Activated naive CD4-positive, alpha-beta T cell treated with Interleukin-2 at 50 U/mL for 16 hours (primary cell): ENCODE results near the gene OR51I1.

Experiments used
- DNase-seq: peaks from one replicate; pipeline ENCODE4 v3.0.0-alpha.2; 2020

The OR51I1 gene, protein sequence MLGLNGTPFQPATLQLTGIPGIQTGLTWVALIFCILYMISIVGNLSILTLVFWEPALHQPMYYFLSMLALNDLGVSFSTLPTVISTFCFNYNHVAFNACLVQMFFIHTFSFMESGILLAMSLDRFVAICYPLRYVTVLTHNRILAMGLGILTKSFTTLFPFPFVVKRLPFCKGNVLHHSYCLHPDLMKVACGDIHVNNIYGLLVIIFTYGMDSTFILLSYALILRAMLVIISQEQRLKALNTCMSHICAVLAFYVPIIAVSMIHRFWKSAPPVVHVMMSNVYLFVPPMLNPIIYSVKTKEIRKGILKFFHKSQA

DNA sequence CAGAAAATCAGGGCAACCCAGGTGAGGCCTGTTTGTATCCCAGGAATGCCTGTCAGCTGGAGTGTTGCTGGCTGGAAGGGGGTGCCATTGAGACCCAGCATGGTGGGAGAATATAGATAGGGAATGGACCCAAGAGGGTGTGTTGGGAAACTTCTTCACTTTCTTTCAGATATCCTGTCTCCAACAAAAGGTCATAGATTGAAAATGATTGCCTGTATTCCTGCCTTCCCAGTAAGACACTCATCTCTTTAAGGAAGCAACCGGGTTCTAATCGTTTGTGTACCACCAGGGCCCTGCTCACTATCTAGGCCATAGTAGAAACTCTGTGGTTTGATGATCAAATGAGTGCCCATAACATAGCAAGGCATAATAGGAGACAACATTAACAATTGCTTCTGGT, at the start of gene OR51I1:
Gene OR51I1, minus strand, starts transcription at position 101 of the 400 bp plus-strand sequence. Its CDS starts 0 bp downstream, at position 101.
- DNase-seq: no peak

DNA sequence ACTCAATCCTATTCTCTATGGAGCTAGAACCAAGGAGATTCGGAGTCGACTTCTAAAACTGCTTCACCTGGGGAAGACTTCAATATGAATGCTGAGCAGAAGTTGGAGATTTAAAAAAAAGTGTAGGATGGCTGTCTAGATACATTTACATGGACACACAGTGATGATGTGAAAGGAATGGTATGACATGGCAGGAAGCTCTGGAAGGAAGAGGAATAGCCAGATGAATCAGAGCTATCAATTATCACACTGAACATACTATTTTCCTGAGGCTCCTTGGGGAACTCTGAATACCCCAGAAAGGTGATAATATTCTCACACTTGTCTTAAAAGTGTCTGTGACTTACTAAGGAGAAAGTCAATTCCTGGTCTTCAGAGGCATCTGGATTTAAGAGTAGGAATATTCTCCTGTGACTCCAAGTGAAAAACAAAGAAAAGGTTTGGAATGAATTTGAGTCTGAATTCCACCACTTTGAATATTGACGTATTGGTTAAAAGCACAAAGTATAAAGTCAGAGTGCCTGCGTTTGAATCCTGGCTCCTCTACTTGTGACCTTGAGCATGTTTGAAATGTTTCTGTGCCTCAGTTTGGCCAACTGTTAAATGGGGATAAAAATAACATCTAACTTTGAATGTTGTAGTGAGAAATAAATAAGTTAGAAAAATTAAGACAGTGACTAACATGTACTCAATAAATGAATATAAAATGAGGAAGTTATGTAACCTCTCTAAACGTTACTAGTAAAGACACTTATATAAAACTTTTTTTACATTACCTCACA, 48.5 kb upstream of the OR51I1 start:
- DNase-seq: no peak

DNA sequence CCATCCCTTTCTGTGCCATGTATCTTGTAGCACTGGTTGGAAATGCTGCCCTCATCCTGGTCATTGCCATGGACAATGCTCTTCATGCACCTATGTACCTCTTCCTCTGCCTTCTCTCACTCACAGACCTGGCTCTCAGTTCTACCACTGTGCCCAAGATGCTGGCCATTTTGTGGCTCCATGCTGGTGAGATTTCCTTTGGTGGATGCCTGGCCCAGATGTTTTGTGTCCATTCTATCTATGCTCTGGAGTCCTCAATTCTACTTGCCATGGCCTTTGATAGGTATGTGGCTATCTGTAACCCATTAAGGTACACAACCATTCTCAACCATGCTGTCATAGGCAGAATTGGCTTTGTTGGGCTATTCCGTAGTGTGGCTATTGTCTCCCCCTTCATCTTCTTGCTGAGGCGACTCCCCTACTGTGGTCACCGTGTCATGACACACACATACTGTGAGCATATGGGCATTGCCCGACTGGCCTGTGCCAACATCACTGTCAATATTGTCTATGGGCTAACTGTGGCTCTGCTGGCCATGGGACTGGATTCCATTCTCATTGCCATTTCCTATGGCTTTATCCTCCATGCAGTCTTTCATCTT, 47.6 kb upstream of the OR51I1 start:
- DNase-seq: no peak

DNA sequence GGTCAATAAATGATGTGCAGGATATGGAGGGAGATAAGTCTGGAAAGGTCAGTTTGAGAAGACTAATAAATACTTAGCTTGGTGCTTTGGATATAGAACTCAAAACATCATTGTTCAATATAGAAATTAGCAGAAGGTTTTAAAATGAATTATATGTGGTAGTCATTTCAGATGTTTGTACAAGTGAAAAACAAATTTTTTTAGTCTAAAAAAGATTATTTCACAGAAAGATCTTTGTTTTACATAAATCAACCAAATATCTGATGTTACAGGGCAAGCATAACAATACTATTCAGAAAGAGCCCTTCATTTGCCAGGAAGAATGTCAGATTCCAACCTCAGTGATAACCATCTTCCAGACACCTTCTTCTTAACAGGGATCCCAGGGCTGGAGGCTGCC, 47.1 kb upstream of the OR51I1 start, which contains the start of gene OR52D1:
Gene OR52D1, plus strand, starts transcription at position 301 of the 400 bp plus-strand sequence. Its CDS starts 22 bp downstream, at position 323.
- DNase-seq: no peak

DNA sequence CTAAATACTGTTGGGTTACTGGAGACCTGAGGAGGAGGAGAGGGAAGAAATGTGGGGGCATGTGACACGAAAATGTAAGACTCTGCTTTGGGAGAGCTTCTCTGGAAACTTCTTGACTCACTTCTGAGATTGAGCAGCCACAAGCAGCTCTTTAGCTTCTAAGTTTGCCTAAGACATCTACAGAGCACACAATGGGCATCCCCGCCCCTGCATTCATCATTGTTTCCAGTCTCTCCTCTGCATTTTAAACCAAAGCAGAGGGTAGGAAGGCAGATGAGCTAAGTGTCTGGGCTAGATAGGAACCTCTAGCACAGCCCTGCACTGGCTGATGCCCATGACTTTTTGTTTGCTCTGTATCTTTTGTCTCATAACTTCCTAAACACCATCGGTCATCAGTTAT, 45.1 kb upstream of the OR51I1 start:
- DNase-seq: no peak

DNA sequence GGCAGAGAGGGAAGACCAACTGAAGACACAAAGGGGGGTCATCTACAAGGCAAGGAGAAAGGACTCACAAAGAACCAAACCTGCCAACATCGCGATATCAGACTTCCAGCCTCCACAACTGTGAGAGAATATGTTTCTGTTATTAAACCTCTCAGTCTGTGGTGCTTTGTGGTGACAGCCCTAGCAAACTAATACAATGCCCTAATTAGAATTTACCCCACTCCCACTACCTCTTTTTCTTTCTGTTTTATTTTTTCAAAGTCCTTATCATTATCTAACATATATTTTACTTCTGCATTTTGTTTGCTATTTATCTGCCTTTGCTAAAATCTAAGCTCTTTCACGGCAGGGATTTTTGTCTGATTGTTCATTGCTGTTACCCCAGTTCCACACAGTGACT, 44.7 kb upstream of the OR51I1 start:
- no peak for DNase-seq

DNA sequence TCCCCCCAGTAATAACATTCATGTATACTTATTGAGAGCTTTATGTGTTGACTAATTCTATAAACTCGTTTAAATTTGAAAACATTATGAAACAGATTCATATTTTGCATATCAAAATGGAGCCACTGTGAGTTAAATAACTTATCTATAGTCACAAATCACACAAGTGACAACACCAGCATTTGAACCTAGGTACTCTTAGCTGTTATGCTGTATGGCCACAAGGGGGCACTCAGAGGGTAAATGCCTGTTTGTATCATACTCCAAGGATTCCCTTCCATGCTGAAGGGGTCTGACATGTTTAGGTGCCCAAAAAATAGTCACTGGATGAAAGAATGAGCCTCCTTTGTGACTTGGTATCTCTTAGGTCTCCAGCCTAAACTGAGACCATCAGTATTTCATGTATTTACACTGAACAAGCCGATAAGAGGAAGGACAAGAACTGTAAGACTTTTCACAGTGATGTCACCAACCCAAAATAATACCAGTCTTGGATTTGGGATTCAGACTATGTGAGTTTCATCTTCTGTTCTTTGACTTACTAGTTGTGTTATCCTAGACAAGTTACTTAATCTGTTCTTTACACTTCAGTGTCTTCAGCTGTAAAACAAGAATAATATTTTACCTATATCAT, 35.0 kb upstream of the OR51I1 start:
- peak; percentile 13 for DNase-seq

DNA sequence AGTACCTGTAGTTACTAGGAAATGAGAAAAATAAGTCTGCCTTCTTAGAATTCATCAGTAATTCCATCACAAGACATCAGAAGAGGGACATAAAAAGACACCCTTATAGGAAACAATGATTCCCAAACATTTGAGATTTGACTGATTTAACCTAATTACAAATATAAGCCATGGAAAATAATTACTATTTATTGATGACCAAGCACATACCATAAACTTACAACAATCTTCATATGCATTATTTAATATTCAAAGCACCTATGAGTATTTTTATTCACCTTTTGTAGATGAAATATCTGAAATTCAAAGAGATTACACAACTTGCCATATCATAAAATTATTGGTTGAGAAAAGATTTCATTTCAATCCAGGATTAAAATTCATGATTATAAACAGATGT, 32.6 kb upstream of the OR51I1 start:
- no peak for DNase-seq

DNA sequence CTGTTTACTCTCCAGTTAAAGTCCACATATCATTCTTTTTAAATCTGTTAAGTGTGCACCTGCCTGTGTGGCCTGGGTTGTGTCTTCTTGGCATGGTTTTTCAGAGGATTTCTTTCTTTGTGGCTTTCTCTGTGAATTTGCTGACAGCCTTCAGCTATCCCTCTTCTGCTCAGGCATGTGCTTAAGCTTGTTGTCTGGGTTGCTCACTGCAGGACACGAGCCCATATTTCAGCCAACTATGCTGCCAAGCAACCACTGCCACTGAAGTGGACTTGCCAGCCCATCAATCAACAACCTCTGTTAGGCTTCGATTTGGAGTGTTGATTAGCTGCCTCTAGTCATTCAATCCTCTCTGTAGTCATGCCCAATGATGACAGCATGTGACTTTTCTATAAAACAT, 26.2 kb upstream of the OR51I1 start:
- no peak for DNase-seq

DNA sequence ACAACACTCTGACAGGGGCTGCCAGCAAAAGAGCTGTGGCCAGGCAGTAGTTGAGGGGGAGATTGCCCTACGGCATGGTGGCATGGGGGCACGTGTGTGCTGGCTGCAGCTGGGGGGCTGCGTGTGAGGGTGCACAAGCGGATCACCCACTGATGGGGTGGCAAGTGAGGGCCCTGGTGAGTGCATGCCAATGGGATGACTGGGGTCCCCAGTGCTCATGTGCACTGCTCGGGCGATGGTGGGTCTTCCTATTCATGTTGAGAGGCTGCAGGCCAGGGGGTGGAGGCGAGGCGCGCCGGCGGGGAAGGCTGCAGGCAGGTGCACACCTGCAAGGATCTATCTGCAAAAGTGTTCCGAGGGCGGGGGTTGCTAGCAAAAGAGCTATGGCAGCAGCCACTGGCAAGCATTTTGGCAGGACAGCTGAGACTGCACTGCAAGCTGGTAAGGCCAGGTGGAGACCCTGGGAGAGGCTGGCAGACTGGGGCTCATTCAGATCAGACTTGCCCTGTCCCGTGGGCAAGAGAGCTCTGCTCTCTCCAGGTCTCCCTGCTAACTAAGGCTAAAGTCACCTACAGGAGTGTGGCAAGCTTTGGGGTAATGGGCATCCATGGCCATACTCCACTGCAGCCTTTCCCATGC, 19.8 kb upstream of the OR51I1 start:
- DNase-seq: no peak

DNA sequence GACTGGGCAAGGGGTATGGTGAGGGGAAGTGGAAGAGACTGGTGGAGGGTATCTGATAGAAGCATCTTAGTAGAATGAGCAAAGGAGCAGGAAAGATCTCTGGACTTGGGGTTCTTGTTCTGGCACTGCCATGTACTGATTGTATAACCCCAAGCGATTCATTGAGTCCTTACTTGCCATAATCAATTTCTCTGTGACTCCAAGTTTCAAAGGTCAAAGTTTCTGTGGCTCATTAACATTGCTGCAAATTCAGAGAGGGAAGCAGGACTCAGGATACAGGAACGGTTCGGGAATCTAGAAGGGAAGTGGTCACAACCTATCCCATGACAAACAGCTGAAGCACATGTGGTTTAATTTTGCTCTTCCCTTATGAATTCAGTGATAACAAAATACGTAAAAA, 8.1 kb upstream of the OR51I1 start:
- DNase-seq: no peak

DNA sequence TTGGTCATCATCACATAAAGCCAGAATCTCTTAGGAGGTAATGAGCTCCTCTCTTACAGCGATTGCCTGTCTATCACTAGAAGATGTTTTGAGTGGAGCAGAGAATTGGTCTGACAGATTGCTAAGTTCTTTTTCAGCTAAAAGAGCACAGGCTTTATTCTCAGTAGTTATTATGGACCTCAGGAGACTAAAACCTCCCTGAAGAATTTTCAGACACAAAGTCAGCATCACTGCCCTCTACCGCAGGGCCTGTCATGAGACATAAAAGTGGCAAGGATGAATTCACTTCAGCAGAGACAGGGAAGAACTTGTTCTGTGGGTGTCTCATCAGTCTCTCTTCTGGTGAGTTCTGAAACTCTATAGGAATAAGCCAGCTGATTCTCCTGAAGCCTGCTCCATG, 7.7 kb upstream of the OR51I1 start, which contains the start of gene OR51I2:
Gene OR51I2, plus strand, starts transcription at position 301 of the 400 bp plus-strand sequence. CDS start 4,166 bp downstream, outside the sequence.
- DNase-seq: no peak

DNA sequence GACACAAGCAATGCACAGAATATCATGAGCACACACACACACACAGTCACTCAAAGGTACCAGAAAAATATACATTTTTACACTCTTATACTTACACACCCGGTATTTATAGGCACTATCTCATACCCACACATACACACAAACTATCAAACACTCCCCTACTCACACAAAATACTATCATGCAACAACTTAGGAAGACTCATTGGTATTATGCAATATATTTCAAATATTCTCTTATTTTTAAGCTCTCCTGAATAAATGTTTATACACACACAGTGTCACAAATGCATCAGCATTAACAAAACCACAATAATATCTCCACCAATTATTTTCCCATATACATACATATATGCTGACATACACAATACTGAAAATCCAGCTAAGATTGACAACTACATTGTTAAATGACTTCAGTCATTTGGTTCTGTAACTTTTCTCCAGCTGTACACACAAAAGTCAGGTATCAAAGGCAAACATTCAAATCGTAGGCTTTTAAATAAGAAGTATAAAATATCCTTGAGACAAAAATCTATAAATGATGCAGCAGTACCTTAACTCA, 2.6 kb upstream of the OR51I1 start:
- DNase-seq: no peak

DNA sequence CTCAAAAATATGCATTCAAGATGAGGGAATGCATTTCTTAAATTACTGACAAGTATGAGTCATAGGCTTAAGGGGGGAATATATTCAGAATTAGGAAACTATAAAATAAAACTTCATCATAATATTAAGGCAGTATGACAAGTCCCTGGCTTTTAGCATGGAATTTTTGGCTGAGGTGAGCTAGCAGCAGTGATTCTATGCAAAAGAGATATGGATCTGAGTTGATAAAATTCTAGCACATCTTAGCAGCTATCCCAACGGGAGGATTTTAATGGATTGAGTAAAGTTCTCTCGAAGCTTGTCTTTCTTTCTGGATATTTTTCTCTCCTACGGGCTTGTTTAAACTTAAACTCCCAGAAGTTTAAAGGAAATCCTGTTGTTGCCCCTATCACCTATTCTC, 18.2 kb downstream of the OR51I1 start:
- no peak for DNase-seq

DNA sequence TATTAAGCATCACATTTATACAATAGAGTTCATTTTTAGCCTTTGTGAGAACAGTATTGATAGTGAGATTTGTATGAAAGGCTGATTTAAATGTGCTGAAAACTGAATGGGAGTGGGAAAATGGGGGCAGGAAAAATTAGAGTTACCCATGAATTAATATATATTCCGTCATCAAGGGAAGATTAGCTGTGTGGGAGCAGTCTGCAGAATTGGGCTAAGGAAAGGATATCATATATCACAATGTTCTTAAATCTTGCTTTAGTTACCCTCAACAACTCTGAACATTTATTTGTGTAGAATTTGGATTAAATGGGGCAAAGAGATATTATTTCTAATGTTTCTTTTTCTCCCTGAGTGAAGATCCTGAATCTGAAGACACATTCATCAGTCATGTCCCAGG, 19.5 kb downstream of the OR51I1 start, which contains the start of gene OR51Q1:
Gene OR51Q1, plus strand, starts transcription at position 301 of the 400 bp plus-strand sequence. Its CDS starts 90 bp downstream, at position 391.
- no peak for DNase-seq

DNA sequence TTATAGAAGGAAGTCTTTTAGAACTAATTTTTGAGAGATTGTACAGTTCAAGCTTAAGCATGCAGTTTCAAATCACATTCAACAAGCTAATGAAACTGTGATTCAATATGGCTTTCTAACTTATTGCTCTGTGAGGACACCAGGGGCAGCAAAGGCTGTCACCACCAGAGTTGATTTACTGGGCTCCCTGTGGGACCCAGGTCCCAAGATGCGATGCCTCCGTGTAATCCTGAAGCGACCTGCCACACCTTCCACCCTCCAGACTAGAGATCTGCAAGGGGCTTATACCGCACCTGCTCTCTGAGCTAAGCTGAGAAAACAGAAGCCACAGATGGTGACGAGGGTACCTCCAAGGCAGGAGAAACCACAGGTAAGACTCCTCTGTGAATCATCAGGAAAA, 20.3 kb downstream of the OR51I1 start:
- no peak for DNase-seq

DNA sequence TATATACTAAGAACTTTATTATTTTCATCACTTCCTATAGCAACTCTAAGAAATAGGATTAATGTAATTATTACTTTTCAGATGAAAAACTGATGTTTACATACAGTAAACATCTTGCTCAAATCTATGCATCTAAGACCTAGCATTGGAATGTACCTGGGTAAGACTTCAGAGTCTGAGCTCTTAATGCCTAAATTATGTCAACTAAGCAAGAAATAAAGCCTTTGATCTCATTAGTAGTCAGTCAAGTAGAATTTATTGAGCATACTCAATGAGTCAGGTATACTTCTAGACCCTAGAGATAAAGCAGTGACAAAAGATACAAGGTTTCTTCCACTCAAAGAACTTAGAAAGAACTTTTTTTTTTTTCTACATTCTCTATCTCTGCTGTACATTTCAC, 36.1 kb downstream of the OR51I1 start:
- DNase-seq: no peak

DNA sequence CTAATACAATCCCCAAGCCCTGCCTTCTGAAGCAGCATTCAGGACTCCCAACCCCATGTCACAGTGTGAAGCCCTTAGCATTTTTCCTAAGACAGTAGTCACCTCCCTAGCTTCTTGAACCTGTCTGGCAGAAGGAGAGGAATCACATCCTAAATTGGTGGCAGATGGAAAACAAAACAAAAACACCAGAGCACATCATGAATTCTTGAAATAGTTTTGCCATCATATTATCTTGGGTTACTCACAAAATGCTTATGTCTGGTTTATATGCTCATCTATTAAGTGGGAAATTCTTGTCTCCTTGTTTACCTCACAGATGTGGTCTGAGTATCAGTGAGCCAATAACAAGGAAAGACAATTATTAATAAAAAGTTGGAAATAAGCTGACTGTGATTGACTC, 42.4 kb downstream of the OR51I1 start:
- DNase-seq: no peak

DNA sequence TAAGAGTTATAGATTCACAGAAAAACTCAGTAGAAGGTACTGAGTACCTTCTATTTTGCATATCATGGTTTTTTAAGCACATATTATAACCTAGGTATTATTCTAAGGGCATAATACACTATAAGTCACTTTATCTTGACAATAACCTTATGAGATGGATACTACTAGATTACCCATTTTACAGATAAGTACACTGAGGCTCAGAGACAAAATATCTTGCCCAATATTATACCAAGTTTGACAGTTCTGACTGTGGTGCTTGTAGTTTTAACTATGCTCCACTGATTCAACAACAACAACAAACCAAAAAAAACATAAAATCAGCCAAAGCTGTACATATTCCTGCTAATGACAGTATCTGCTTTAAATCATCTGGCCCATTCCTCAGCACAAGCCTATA, 47.2 kb downstream of the OR51I1 start:
- DNase-seq: no peak
